GM12872 (cell line): ENCODE data around the gene GALNT18.

Experiments
- CTCF ChIP-seq: IDR thresholded peaks from 3 replicates; pipeline ENCODE4 v1.5.1; 2011; ENCODE audit warnings: low read depth, mild to moderate bottlenecking, low read length, moderate library complexity; ENCODE audit not compliant: insufficient read depth

The GALNT18 gene

GRCh38 chr11:11550534-11550933 lies 71.3 kb downstream of the GALNT18 start:
- no peak for TF ChIP-seq CTCF

GRCh38 chr11:11545285-11546275 lies 76.2 kb downstream of the GALNT18 start:
- no peak for TF ChIP-seq CTCF

GRCh38 chr11:11543656-11544055 lies 78.1 kb downstream of the GALNT18 start:
- TF ChIP-seq CTCF: no peak

GRCh38 chr11:11540157-11540556 lies 81.6 kb downstream of the GALNT18 start:
- no peak for TF ChIP-seq CTCF

GRCh38 chr11:11538277-11538960 lies 83.4 kb downstream of the GALNT18 start:
- TF ChIP-seq CTCF: no peak

GRCh38 chr11:11537871-11538270 lies 83.9 kb downstream of the GALNT18 start:
- TF ChIP-seq CTCF: no peak

- no peak for TF ChIP-seq CTCF
Observed at GRCh38 chr11:11537372-11537771, 84.4 kb downstream of the GALNT18 start.
